IMR-90 (cell line): ENCODE data around the gene RAB37. TPM values are rescaled to one million over a fixed set of nuclear protein-coding genes. Genes with fewer than 3 reads are reported as not detected.

Experiments used
- ATAC-seq: fragments of 200-7000 bp; cut with Tn5 transposase; 2 replicates; pipeline ENCODE4 v1.9.1; 2020; ENCODE audit warnings: low read depth, mild to moderate bottlenecking, moderate library complexity
- BruUV-seq: library from RNA; stranded (reverse); fragments of 400-500 nt; replicated peaks from 2 replicates; lab custom pipeline; 2021; lab: Mats Ljungman, UMichigan
- CTCF ChIA-PET: fragments of 300-600 bp; formaldehyde crosslinking; extraction: SDS; loops from one replicate; lab custom pipeline; 2021; ENCODE audit warnings: antibody characterized with exemption; lab: Yijun Ruan, JAX
- POLR2A ChIA-PET: fragments of 300-600 bp; sonication (Branson Sonifier 250); formaldehyde crosslinking; loops from one replicate; lab custom pipeline; 2022; ENCODE audit warnings: antibody characterized with exemption; ENCODE audit not compliant: unreplicated experiment; lab: Charles Lee
- DNase-seq: peaks from one replicate; pipeline ENCODE4 v3.0.0; 2013
- H2AFZ ChIP-seq: replicated peaks from 2 replicates; pipeline ENCODE3; 2013; ENCODE audit warnings: low read length, mild to moderate bottlenecking; ENCODE audit not compliant: poor library complexity
- H2AK5ac ChIP-seq: 2 replicates; pipeline ENCODE4 v1.6.1; 2013; ENCODE audit warnings: low read depth, low read length, inconsistent platforms
- H2AK9ac ChIP-seq: replicated peaks from 2 replicates; pipeline ENCODE3; 2013; ENCODE audit warnings: mild to moderate bottlenecking, low read depth, low read length, moderate library complexity; ENCODE audit not compliant: poor library complexity
- H2BK120ac ChIP-seq: 2 replicates; pipeline ENCODE4 v1.6.1; 2013; ENCODE audit warnings: low read depth, low read length, inconsistent platforms
- H2BK15ac ChIP-seq: 3 replicates; pipeline ENCODE4 v1.6.1; 2013; ENCODE audit warnings: low read depth, low read length, inconsistent platforms
- H2BK20ac ChIP-seq: 2 replicates; pipeline ENCODE4 v1.6.1; 2013; ENCODE audit warnings: low read depth, mild to moderate bottlenecking, inconsistent platforms, low read length, moderate library complexity
- H2BK5ac ChIP-seq: 2 replicates; pipeline ENCODE4 v1.6.1; 2013; ENCODE audit warnings: mild to moderate bottlenecking, low read depth, low read length, inconsistent platforms; ENCODE audit not compliant: poor library complexity, severe bottlenecking
- H3K14ac ChIP-seq: replicated peaks from 2 replicates; pipeline ENCODE4 v1.6.1; 2013; ENCODE audit warnings: low read depth, low read length, inconsistent platforms
- H3K18ac ChIP-seq: 2 replicates; pipeline ENCODE4 v1.6.1; 2013; ENCODE audit warnings: low read depth, low read length, control low read depth
- H3K23ac ChIP-seq: 2 replicates; pipeline ENCODE4 v1.6.1; 2013; ENCODE audit warnings: low read depth, low read length, inconsistent platforms
- H3K27ac ChIP-seq: 2 replicates; pipeline ENCODE4 v1.5.1; 2013; ENCODE audit warnings: mild to moderate bottlenecking, control low read depth, low read length; ENCODE audit not compliant: insufficient read depth
- H3K27me3 ChIP-seq: 2 replicates; pipeline ENCODE4 v1.6.1; 2013; ENCODE audit warnings: low read length; ENCODE audit not compliant: control insufficient read depth, insufficient read depth
- H3K36me3 ChIP-seq: 2 replicates; pipeline ENCODE4 v1.6.1; 2013; ENCODE audit warnings: low read length, mixed read lengths; ENCODE audit not compliant: control insufficient read depth, insufficient read depth
- H3K4ac ChIP-seq: 2 replicates; pipeline ENCODE4 v1.6.1; 2013; ENCODE audit warnings: low read depth, low read length, inconsistent platforms
- H3K4me1 ChIP-seq: 2 replicates; pipeline ENCODE4 v1.6.1; 2013; ENCODE audit warnings: low read length, mixed read lengths; ENCODE audit not compliant: control insufficient read depth, insufficient read depth
- H3K4me2 ChIP-seq: 2 replicates; pipeline ENCODE4 v1.6.1; 2013; ENCODE audit warnings: low read depth, mild to moderate bottlenecking, control low read depth, low read length, moderate library complexity
- H3K4me3 ChIP-seq: 2 replicates; pipeline ENCODE4 v1.5.1; 2013; ENCODE audit warnings: low read depth, mild to moderate bottlenecking, control low read depth, low read length, moderate library complexity; ENCODE audit not compliant: insufficient read depth
- H3K56ac ChIP-seq: 2 replicates; pipeline ENCODE4 v1.6.1; 2013; ENCODE audit warnings: low read length, inconsistent platforms; ENCODE audit not compliant: insufficient read depth; ENCODE audit errors: extremely low read depth
- H3K79me1 ChIP-seq, 2 experiments: 2 replicates each; pipeline ENCODE4 v1.6.1; 2013; ENCODE audit warnings: low read length in 2 of 2, inconsistent platforms in 1 of 2, low read depth in 1 of 2
- H3K9ac ChIP-seq: 2 replicates; pipeline ENCODE4 v1.6.1; 2013; ENCODE audit warnings: low read depth, low read length, control low read depth
- H3K9me1 ChIP-seq: 2 replicates; pipeline ENCODE4 v1.6.1; 2013; ENCODE audit warnings: low read length, inconsistent platforms; ENCODE audit not compliant: insufficient read depth
- H3K9me3 ChIP-seq: 2 replicates; pipeline ENCODE4 v1.6.1; 2013; ENCODE audit warnings: low read length; ENCODE audit not compliant: control insufficient read depth, insufficient read depth
- H4K20me1 ChIP-seq: 2 replicates; pipeline ENCODE4 v1.6.1; 2013; ENCODE audit warnings: low read length, inconsistent platforms; ENCODE audit not compliant: insufficient read depth
- H4K5ac ChIP-seq: 2 replicates; pipeline ENCODE4 v1.6.1; 2013; ENCODE audit warnings: mild to moderate bottlenecking, low read depth, low read length, control low read depth
- H4K8ac ChIP-seq, 2 experiments: 2 replicates each; pipeline ENCODE4 v1.6.1; 2013; ENCODE audit warnings: low read depth in 2 of 2, low read length in 2 of 2, control low read depth in 1 of 2, inconsistent platforms in 1 of 2
- H4K91ac ChIP-seq: 2 replicates; pipeline ENCODE4 v1.6.1; 2013; ENCODE audit warnings: low read depth, low read length, inconsistent platforms; ENCODE audit not compliant: insufficient read depth
- MAZ ChIP-seq: IDR thresholded peaks from 2 replicates; pipeline ENCODE4 v1.6.1; 2012; ENCODE audit warnings: low read depth, mild to moderate bottlenecking, low read length, improper control_type of control experiment, moderate library complexity, borderline replicate concordance
- NFE2L2 ChIP-seq: fragments of 150-350 bp; IDR thresholded peaks from 2 replicates; pipeline ENCODE4 v1.6.1; 2016; ENCODE audit warnings: low read depth, mild to moderate bottlenecking, low read length
- WGBS, 2 experiments: methylation state at CpG; one replicate each; pipeline versions ENCODE4 v1.1.5 to v1.1.7; 2013; ENCODE audit warnings: missing lambda C conversion rate in 2 of 2; ENCODE audit not compliant: insufficient read length in 1 of 2; ENCODE audit errors: extremely low coverage in 2 of 2; 5-methylcytosine and 5-hydroxymethylcytosine counted together
- dilution Hi-C: fragments of 300-500 bp; cut with HindIII; formaldehyde crosslinking; loops from one replicate; pipeline ENCODE4 v1.14.3; 2018; ENCODE audit warnings: low sequenced_read_pairs; ENCODE audit not compliant: unreplicated experiment
- in situ Hi-C: fragments of 300-500 bp; cut with MboI; formaldehyde crosslinking; loops from 3 replicates; pipeline ENCODE4 v1.14.3; 2019; ENCODE audit warnings: low sequenced_read_pairs, inconsistent platforms, mixed read lengths
- intact Hi-C: fragments of 100-400 bp; cut with micrococcal nuclease; formaldehyde crosslinking; loops from 2 replicates; pipeline ENCODE4 v1.10.0; 2022
- polyA plus RNA-seq, 3 experiments: library from polyadenylated mRNA; depleted of rRNA; stranded (reverse); fragments of >200 nt; gene quantifications; 2 replicates each; pipeline ENCODE4 v1.2.3, GENCODE V29; 2012; ENCODE audit warnings: low replicate concordance in 1 of 3
- total RNA-seq: library from RNA; depleted of rRNA; stranded (reverse); fragments of >200 nt; gene quantifications from 2 replicates; pipeline ENCODE4 v1.2.3, GENCODE V29; 2012
- TF ChIP-seq, protein P1 (sequence below): conservative IDR thresholded peaks from 2 replicates; pipeline ENCODE4 v1.5.1; 2012; ENCODE audit warnings: mild to moderate bottlenecking, low read depth, low read length, improper control_type of control experiment
- TF ChIP-seq, protein P2 (sequence below): fragments of 150-350 bp; IDR thresholded peaks from 2 replicates; pipeline ENCODE4 v1.6.1; 2017; ENCODE audit warnings: mild to moderate bottlenecking, antibody characterized with exemption, low read length, low read depth

Gene RAB37
- total and polyA plus RNA-seq, 2 of the 4 experiments (the other 2 are of a cell fraction): 0.19 TPM; not detected in 1

DNA sequence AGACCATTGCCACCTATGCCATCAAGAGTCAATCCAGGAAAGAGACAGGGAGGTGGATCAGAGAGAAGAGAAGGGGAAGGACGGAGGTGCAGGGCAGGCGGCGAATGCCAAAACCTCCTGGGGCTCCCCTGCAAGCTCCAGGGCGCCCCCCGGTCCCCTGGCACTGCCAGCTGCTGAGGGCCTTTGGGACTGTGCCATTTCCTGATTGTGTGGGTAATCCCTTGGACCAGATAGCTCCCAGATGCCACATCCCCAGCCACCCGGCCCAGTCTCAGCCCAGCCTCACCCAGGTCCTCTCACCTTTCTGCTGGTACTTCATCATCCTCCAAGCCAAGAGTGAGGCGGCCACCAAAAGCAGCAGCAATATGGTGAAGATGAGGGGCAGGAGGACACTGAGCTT is 39.0 kb upstream of the RAB37 start:
- in situ Hi-C loops: no loop called here
- H2BK20ac ChIP-seq: no peak overlapping the region
- H2AK5ac ChIP-seq: no peak overlapping the region
- TF ChIP-seq, protein P1, sequence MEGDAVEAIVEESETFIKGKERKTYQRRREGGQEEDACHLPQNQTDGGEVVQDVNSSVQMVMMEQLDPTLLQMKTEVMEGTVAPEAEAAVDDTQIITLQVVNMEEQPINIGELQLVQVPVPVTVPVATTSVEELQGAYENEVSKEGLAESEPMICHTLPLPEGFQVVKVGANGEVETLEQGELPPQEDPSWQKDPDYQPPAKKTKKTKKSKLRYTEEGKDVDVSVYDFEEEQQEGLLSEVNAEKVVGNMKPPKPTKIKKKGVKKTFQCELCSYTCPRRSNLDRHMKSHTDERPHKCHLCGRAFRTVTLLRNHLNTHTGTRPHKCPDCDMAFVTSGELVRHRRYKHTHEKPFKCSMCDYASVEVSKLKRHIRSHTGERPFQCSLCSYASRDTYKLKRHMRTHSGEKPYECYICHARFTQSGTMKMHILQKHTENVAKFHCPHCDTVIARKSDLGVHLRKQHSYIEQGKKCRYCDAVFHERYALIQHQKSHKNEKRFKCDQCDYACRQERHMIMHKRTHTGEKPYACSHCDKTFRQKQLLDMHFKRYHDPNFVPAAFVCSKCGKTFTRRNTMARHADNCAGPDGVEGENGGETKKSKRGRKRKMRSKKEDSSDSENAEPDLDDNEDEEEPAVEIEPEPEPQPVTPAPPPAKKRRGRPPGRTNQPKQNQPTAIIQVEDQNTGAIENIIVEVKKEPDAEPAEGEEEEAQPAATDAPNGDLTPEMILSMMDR: no peak
- TF ChIP-seq MAZ (no peak), NFE2L2 (no peak)
- TF ChIP-seq, protein P2, sequence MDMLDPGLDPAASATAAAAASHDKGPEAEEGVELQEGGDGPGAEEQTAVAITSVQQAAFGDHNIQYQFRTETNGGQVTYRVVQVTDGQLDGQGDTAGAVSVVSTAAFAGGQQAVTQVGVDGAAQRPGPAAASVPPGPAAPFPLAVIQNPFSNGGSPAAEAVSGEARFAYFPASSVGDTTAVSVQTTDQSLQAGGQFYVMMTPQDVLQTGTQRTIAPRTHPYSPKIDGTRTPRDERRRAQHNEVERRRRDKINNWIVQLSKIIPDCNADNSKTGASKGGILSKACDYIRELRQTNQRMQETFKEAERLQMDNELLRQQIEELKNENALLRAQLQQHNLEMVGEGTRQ: no peak
- H3K14ac ChIP-seq: no peak overlapping the region
- no peak overlapping the region for H2BK120ac ChIP-seq
- H3K23ac ChIP-seq: no peak overlapping the region
- no peaks in the 10 kb centered on the region for H3K36me3 ChIP-seq
- H3K4ac ChIP-seq: no peak overlapping the region
- H4K20me1 ChIP-seq: no peaks in the 10 kb centered on the region; the same call in 1 of the 2 replicates
- ATAC-seq (no peak), DNase-seq (no peak)
- no peak overlapping the region for H2BK15ac ChIP-seq
- no peak overlapping the region for H2AK9ac ChIP-seq
- no peaks in the 10 kb centered on the region for H3K27me3 ChIP-seq
- intact Hi-C loops: no loop called here
- H3K9me1 ChIP-seq: no peaks in the 10 kb centered on the region; the same call in 1 of the 2 replicates
- no peak overlapping the region for H4K5ac ChIP-seq
- H3K4me1 ChIP-seq: no peaks in the 10 kb centered on the region
- H3K9ac ChIP-seq: no peak overlapping the region
- H2AFZ ChIP-seq: no peak overlapping the region
- no peak overlapping the region for H4K91ac ChIP-seq
- H3K4me2 ChIP-seq: no peak overlapping the region
- no peak overlapping the region for H2BK5ac ChIP-seq
- H3K27ac ChIP-seq: no peak overlapping the region
- dilution Hi-C loops: no loop called here
- H3K79me1 ChIP-seq: no peaks in the 10 kb centered on the region
- POLR2A ChIA-PET: no interaction called here
- H3K56ac ChIP-seq: no peak overlapping the region
- H3K18ac ChIP-seq: no peak overlapping the region
- H3K4me3 ChIP-seq: no peak overlapping the region
- no peak overlapping the region for H4K8ac ChIP-seq
- CTCF ChIA-PET: no interaction called here
- whole genome bisulfite sequencing, 2 experiments: 50% methylated on average over 2 of the region's 7 CpGs; no CpG with 5 or more reads in 1 of the 2 experiments
- no TSS peak for BruUV-seq
- H3K9me3 ChIP-seq: no peaks in the 10 kb centered on the region
